Keratinocyte (primary cell): Measurements from ENCODE around the gene CRADD. TPM values are rescaled to one million over a fixed set of nuclear protein-coding genes. Genes with fewer than 3 reads are reported as not detected.

Experiments
- DNase-seq: peaks from one replicate; pipeline ENCODE4 v3.0.0-alpha.2; 2011; ENCODE audit warnings: low read depth, missing footprints, low spot score
- FAIRE-seq: peaks from 2 replicates; lab custom pipeline; 2011; peaks lifted over from hg19 to GRCh38; lab: Jason Lieb, UNC
- H2AFZ ChIP-seq: 2 replicates; pipeline ENCODE4 v1.6.0; 2012; ENCODE audit warnings: low read length, control low read depth, inconsistent platforms; ENCODE audit not compliant: control insufficient read depth
- H3K27ac ChIP-seq: 2 replicates; pipeline ENCODE4 v1.5.1; 2011; ENCODE audit warnings: low read length; ENCODE audit not compliant: control insufficient read depth, insufficient read depth
- H3K27me3 ChIP-seq: 3 replicates; pipeline ENCODE4 v1.6.0; 2011; ENCODE audit warnings: low read length; ENCODE audit not compliant: control insufficient read depth, insufficient read depth; ENCODE audit errors: extremely low read depth
- H3K36me3 ChIP-seq, 2 experiments: 2 replicates in 1 of 2; 3 replicates in 1 of 2; pipeline ENCODE4 v1.5.1; 2011; ENCODE audit warnings: low read length in 2 of 2, mild to moderate bottlenecking in 1 of 2; ENCODE audit not compliant: control insufficient read depth in 2 of 2, insufficient read depth in 2 of 2; ENCODE audit errors: extremely low read depth in 1 of 2
- H3K4me1 ChIP-seq: 3 replicates; pipeline ENCODE4 v1.5.1; 2011; ENCODE audit warnings: low read length; ENCODE audit not compliant: control insufficient read depth, insufficient read depth; ENCODE audit errors: extremely low read depth
- H3K4me2 ChIP-seq: 3 replicates; pipeline ENCODE4 v1.6.0; 2011; ENCODE audit warnings: low read depth, low read length; ENCODE audit not compliant: control insufficient read depth, insufficient read depth; ENCODE audit errors: extremely low read depth
- H3K4me3 ChIP-seq, 3 experiments: fragments of 200-600 bp in 1 of 3; sonication (generic) in 1 of 3; 2 replicates in 2 of 3; 3 replicates in 1 of 3; pipeline ENCODE4 v1.5.1; 2011 to 2016; ENCODE audit warnings: low read length in 3 of 3, mild to moderate bottlenecking in 3 of 3, control low read depth in 2 of 3, inconsistent platforms in 1 of 3, low read depth in 1 of 3, mixed read lengths in 1 of 3, mixed run types in 1 of 3, moderate library complexity in 1 of 3; ENCODE audit not compliant: control insufficient read depth in 2 of 3, insufficient read depth in 2 of 3; ENCODE audit errors: extremely low read depth in 1 of 3
- H3K79me2 ChIP-seq: 2 replicates; pipeline ENCODE4 v1.6.0; 2012; ENCODE audit warnings: low read length; ENCODE audit not compliant: control insufficient read depth, insufficient read depth
- H3K9ac ChIP-seq: 3 replicates; pipeline ENCODE4 v1.6.0; 2011; ENCODE audit warnings: low read length; ENCODE audit not compliant: control insufficient read depth, insufficient read depth; ENCODE audit errors: extremely low read depth
- H3K9me1 ChIP-seq: 3 replicates; pipeline ENCODE4 v1.6.0; 2011; ENCODE audit warnings: low read length; ENCODE audit not compliant: control insufficient read depth, insufficient read depth; ENCODE audit errors: extremely low read depth
- H3K9me3 ChIP-seq: 2 replicates; pipeline ENCODE4 v1.5.1; 2012; ENCODE audit warnings: low read depth, low read length; ENCODE audit not compliant: control insufficient read depth
- H4K20me1 ChIP-seq: 3 replicates; pipeline ENCODE4 v1.6.0; 2011; ENCODE audit warnings: low read length; ENCODE audit not compliant: control insufficient read depth, insufficient read depth; ENCODE audit errors: extremely low read depth
- EZH2 ChIP-seq: IDR thresholded peaks from one replicate; pipeline ENCODE4 v1.6.1; 2012; ENCODE audit warnings: inconsistent platforms, mild to moderate bottlenecking, low read length, moderate library complexity
- dilution Hi-C: fragments of 300-500 bp; cut with MboI; formaldehyde crosslinking; loops from one replicate; pipeline ENCODE4 v1.7.0; 2020; ENCODE audit warnings: low sequenced_read_pairs; ENCODE audit not compliant: extremely low pct_ligation_motif_present
- polyA plus RNA-seq, 5 experiments: library from polyadenylated mRNA; depleted of rRNA in 3 of 5; stranded (reverse) in 3 of 5; stranded (forward) in 1 of 5; unstranded in 1 of 5; fragments of >200 nt; gene quantifications; 1 replicate in 1 of 5; 2 replicates in 3 of 5; 3 replicates in 1 of 5; pipeline versions ENCODE4 v1.2.1 to v1.2.3, GENCODE V29; 2011 to 2012; ENCODE audit warnings: missing spikeins in 2 of 5, low read depth in 1 of 5, low replicate concordance in 1 of 5
- TF ChIP-seq, protein P1 (sequence below), 3 experiments: IDR thresholded peaks in 1 of 3; conservative IDR thresholded peaks in 1 of 3; optimal IDR thresholded peaks in 1 of 3; 2 replicates in 2 of 3; 3 replicates in 1 of 3; pipeline versions ENCODE3 to v1.5.1; 2011; ENCODE audit warnings: low read length in 3 of 3, mild to moderate bottlenecking in 3 of 3, moderate library complexity in 2 of 3, control low read depth in 1 of 3, inconsistent platforms in 1 of 3; ENCODE audit not compliant: insufficient read depth in 2 of 3; ENCODE audit errors: extremely low read depth in 1 of 3

Gene CRADD
- polyA plus RNA-seq, 1 donor (not counting 4 experiments of a cell fraction or from before 2014, with no cell fraction given) = 11.2 TPM

DNA sequence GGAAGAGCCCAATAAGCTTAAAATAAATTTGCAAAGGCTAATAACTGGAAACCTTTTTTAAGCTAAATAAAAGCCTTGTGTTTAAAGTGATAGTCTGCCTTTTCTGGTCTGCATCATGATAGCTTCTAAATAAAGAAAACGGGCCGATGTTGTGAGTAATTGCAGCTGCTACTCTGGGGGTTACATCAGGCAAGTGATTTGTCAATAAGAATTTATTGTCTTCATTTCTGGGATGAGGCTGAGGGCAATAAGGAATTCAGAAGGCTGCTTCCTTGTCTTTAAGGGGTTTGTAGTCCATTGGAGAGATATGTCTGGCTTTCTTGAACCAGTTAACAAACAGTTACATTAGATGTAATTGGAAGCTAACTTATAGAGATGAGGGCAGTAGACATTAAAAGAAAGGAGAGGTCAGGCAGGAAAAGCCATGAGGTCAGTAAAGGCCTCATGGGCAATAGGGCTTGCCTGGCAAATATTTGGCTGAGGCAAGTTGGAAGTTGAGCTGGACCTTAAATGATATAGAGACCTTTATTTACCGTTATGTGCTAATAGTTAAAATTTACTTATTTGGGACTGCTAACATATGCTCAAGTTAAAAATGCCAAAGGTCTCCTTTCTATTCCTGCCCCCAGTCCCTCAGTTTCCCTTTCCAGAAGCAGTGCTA lies 85.0 kb downstream of the CRADD start:
- FAIRE-seq (no peak), DNase-seq (no peak)
- TF ChIP-seq, protein P1, sequence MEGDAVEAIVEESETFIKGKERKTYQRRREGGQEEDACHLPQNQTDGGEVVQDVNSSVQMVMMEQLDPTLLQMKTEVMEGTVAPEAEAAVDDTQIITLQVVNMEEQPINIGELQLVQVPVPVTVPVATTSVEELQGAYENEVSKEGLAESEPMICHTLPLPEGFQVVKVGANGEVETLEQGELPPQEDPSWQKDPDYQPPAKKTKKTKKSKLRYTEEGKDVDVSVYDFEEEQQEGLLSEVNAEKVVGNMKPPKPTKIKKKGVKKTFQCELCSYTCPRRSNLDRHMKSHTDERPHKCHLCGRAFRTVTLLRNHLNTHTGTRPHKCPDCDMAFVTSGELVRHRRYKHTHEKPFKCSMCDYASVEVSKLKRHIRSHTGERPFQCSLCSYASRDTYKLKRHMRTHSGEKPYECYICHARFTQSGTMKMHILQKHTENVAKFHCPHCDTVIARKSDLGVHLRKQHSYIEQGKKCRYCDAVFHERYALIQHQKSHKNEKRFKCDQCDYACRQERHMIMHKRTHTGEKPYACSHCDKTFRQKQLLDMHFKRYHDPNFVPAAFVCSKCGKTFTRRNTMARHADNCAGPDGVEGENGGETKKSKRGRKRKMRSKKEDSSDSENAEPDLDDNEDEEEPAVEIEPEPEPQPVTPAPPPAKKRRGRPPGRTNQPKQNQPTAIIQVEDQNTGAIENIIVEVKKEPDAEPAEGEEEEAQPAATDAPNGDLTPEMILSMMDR (optimal IDR thresholded peaks at IDR 0.05 in 1 of 3, IDR thresholded peaks at IDR 0.05 in 1 of 3, conservative IDR thresholded peaks at IDR 0.05 in 1 of 3; ENCODE audit: extremely low read depth in 1 of 3, insufficient read depth in 2 of 3, low read length in 3 of 3) = no peak
- TF ChIP-seq EZH2 = no peak
- no peaks in the 10 kb centered on the region for H4K20me1 ChIP-seq
- H3K9ac ChIP-seq = no peak overlapping the region
- H3K4me3 ChIP-seq = no peak overlapping the region
- H3K79me2 ChIP-seq = no peaks in the 10 kb centered on the region
- no peaks in the 10 kb centered on the region for H3K27me3 ChIP-seq
- no peak overlapping the region for H3K27ac ChIP-seq
- no peaks in the 10 kb centered on the region for H3K36me3 ChIP-seq
- dilution Hi-C loops = no loop called here
- peaks cover 4% of the 10 kb centered on the region for H3K4me1 ChIP-seq
- H3K9me1 ChIP-seq = no peaks in the 10 kb centered on the region
- H3K9me3 ChIP-seq = no peaks in the 10 kb centered on the region
- H2AFZ ChIP-seq = no peak overlapping the region
- H3K4me2 ChIP-seq = no peak overlapping the region

DNA sequence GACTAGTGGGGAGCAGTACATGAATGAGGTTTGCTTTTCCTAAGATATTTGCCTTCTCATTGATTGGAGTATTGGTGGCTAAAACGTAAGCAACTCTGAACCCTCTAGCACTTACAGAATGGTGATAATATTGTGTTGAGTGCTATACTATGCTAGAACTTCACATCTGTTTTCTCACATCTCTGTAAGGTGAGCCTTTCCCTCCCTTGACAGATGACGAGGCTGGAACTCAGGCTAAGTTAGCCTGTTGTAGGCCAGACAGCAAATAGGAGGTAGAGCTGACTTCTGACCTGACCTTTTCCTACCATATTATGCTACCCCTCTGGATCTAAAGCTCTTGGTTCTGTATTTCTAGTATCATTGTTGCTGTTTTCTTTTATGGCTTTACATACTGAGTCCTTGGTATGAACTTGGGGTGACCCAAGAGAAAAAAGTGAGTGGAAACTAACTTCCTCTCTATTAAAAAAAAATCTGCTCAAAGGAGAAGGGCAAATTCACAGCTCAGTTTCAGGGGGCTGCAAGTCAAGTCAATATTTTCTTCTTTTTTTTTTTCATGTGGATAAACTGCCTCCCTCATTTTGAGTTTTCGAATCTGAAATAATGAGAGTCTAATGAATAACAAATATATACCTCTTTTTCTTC lies 85.9 kb downstream of the CRADD start:
- Histone ChIP-seq H4K20me1 (no peaks in the 10 kb centered on the region), H3K27me3 (no peaks in the 10 kb centered on the region), H3K9me1 (no peaks in the 10 kb centered on the region), H3K9ac (no peak overlapping the region), H3K4me1 (peaks cover 11% of the 10 kb centered on the region), H3K36me3 (no peaks in the 10 kb centered on the region), H3K9me3 (no peaks in the 10 kb centered on the region), H2AFZ (no peak overlapping the region), H3K4me3 (no peak overlapping the region), H3K79me2 (no peaks in the 10 kb centered on the region), H3K27ac (no peak overlapping the region), H3K4me2 (no peak overlapping the region)
- FAIRE-seq (no peak), DNase-seq (no peak)
- no peak for TF ChIP-seq EZH2
- TF ChIP-seq, protein P1 (optimal IDR thresholded peaks at IDR 0.05 in 1 of 3, IDR thresholded peaks at IDR 0.05 in 1 of 3, conservative IDR thresholded peaks at IDR 0.05 in 1 of 3; ENCODE audit: extremely low read depth in 1 of 3, insufficient read depth in 2 of 3, low read length in 3 of 3) = no peak
- dilution Hi-C loops = no loop called here
